GM12878 (cell line): ENCODE data around the gene TMEM201. TPM values are rescaled to one million over a fixed set of nuclear protein-coding genes. Genes with fewer than 3 reads are reported as not detected.

Experiments
- polyA plus RNA-seq, 11 experiments: library from polyadenylated mRNA; depleted of rRNA in 4 of 11; unstranded in 6 of 11; stranded (reverse) in 5 of 11; fragments of >200 nt; fragmentation: Nextera tagmentation in 4 of 11; fragmentation: Illumina TruSeq in 1 of 11; extraction: Ambion mirVana in 4 of 11; extraction: Trizol in 1 of 11; gene quantifications; 1 replicate in 1 of 11; 2 replicates in 10 of 11; pipeline versions ENCODE4 v1.2.1 to v1.2.3, GENCODE V29; 2011 to 2016; ENCODE audit warnings: inconsistent platforms in 2 of 11, missing spikeins in 2 of 11, low read depth in 1 of 11
- total RNA-seq, 4 experiments: library from RNA; depleted of rRNA in 3 of 4; stranded (reverse); fragments of >200 nt in 3 of 4; fragmentation: Illumina TruSeq in 1 of 4; extraction: Trizol in 1 of 4; gene quantifications; 2 replicates each; pipeline versions ENCODE4 v1.2.1 to v1.2.3, GENCODE V29; 2013 to 2021

Gene TMEM201
- total and polyA plus RNA-seq, 10 of the 15 experiments (the other 5 are each of a cell fraction or from before 2014, with no cell fraction given): 0.13 to 26.6 (median 6.1) TPM

Other genes with a start within 250 kb of the TMEM201 start
- gene SLC25A33, start 49.4 kb upstream of the TMEM201 start, total RNA-seq (2014; rRNA removed): 9.0 and 10.8 TPM in 2 replicates
- gene SLC25A33, start 49.4 kb upstream of the TMEM201 start, total RNA-seq (2014; rRNA removed; fragmentation: Illumina TruSeq; extraction: Trizol): 7.7 and 8.3 TPM in 2 replicates
- 8.4 and 8.6 TPM in 2 replicates for gene SLC25A33, start 49.4 kb upstream of the TMEM201 start, total RNA-seq (2021)
- gene SLC25A33, start 49.4 kb upstream of the TMEM201 start, polyA plus RNA-seq (2011; rRNA removed): 7.0 and 8.5 TPM in 2 replicates
- 7.2 and 8.2 TPM in 2 replicates for gene SLC25A33, start 49.4 kb upstream of the TMEM201 start, polyA plus RNA-seq (2014; fragmentation: Illumina TruSeq; extraction: Trizol)
- 1 to 10 TPM; 1.7 to 4.7 TPM for gene SLC25A33, start 49.4 kb upstream of the TMEM201 start, polyA plus RNA-seq (2014; fragmentation: Nextera tagmentation; extraction: Ambion mirVana)
- gene SLC25A33, start 49.4 kb upstream of the TMEM201 start, polyA plus RNA-seq (2014; rRNA removed): 8.7 and 9.0 TPM in 2 replicates
- 10 to 100 TPM in 1 of 2 experiments, 1 to 10 TPM in 1; 8.8 to 11.2 TPM for gene SLC25A33, start 49.4 kb upstream of the TMEM201 start, polyA plus RNA-seq (2016; fragmentation: Nextera tagmentation; extraction: Ambion mirVana)
- gene PIK3CD, start 62.8 kb downstream of the TMEM201 start, total RNA-seq (2014; rRNA removed): 51.6 and 57.4 TPM in 2 replicates
- gene PIK3CD, start 62.8 kb downstream of the TMEM201 start, total RNA-seq (2014; rRNA removed; fragmentation: Illumina TruSeq; extraction: Trizol): 24.2 and 25.5 TPM in 2 replicates
- 101 and 102 TPM in 2 replicates for gene PIK3CD, start 62.8 kb downstream of the TMEM201 start, total RNA-seq (2021)
- gene PIK3CD, start 62.8 kb downstream of the TMEM201 start, polyA plus RNA-seq (2011; rRNA removed): 21.4 and 52.8 TPM in 2 replicates
- gene PIK3CD, start 62.8 kb downstream of the TMEM201 start, polyA plus RNA-seq (2014; fragmentation: Illumina TruSeq; extraction: Trizol): 22.0 and 39.5 TPM in 2 replicates
- gene PIK3CD, start 62.8 kb downstream of the TMEM201 start, polyA plus RNA-seq (2014; fragmentation: Nextera tagmentation; extraction: Ambion mirVana): 10 to 100 TPM in 1 of 2 experiments, 1 to 10 TPM in 1; 7.0 to 12.7 TPM
- gene PIK3CD, start 62.8 kb downstream of the TMEM201 start, polyA plus RNA-seq (2014; rRNA removed): 64.2 and 76.9 TPM in 2 replicates
- gene PIK3CD, start 62.8 kb downstream of the TMEM201 start, polyA plus RNA-seq (2016; fragmentation: Nextera tagmentation; extraction: Ambion mirVana): 10 to 100 TPM; 49.4 to 53.4 TPM
- 24.9 and 32.3 TPM in 2 replicates for gene CLSTN1, start 235.1 kb downstream of the TMEM201 start, total RNA-seq (2014; rRNA removed)
- gene CLSTN1, start 235.1 kb downstream of the TMEM201 start, total RNA-seq (2014; rRNA removed; fragmentation: Illumina TruSeq; extraction: Trizol): 18.4 and 21.5 TPM in 2 replicates
- 63.2 and 64.4 TPM in 2 replicates for gene CLSTN1, start 235.1 kb downstream of the TMEM201 start, total RNA-seq (2021)
- gene CLSTN1, start 235.1 kb downstream of the TMEM201 start, polyA plus RNA-seq (2011; rRNA removed): 7.0 and 11.7 TPM in 2 replicates
- 31.3 and 37.6 TPM in 2 replicates for gene CLSTN1, start 235.1 kb downstream of the TMEM201 start, polyA plus RNA-seq (2014; fragmentation: Illumina TruSeq; extraction: Trizol)
- gene CLSTN1, start 235.1 kb downstream of the TMEM201 start, polyA plus RNA-seq (2014; fragmentation: Nextera tagmentation; extraction: Ambion mirVana): 1 to 10 TPM; 2.7 to 5.6 TPM
- gene CLSTN1, start 235.1 kb downstream of the TMEM201 start, polyA plus RNA-seq (2014; rRNA removed): 29.5 and 32.0 TPM in 2 replicates
- 10 to 100 TPM in 1 of 2 experiments, 1 to 10 TPM in 1; 6.5 to 24.9 TPM for gene CLSTN1, start 235.1 kb downstream of the TMEM201 start, polyA plus RNA-seq (2016; fragmentation: Nextera tagmentation; extraction: Ambion mirVana)